ENCODE measurements around the gene FOXP4.

Gene FOXP4

GRCh38 chr6:41573276-41573675, 27.1 kb downstream of the FOXP4 start:
- TF ChIP-seq CTCF (IDR thresholded peaks at IDR 0.05; ENCODE audit: unreplicated experiment in 3 of 3): no peak
- peak overlapping the region; percentile 50 to 96 (median 64) for H3K27ac Mint-ChIP-seq
- peaks cover 4% of the 10 kb centered on the region for H3K27me3 Mint-ChIP-seq (ENCODE audit: low read depth)
- peaks cover 40% of the 10 kb centered on the region for H3K36me3 Mint-ChIP-seq (ENCODE audit: low read depth)
- H3K4me3 Mint-ChIP-seq: no peak overlapping the region
- peaks cover 82% of the 10 kb centered on the region for H3K4me1 Mint-ChIP-seq
- H3K9me3 Mint-ChIP-seq: no peaks in the 10 kb centered on the region

- Mint-ChIP-seq H3K36me3 (ENCODE audit: low read depth) (peaks cover 39% of the 10 kb centered on the region), H3K4me1 (peaks cover 82% of the 10 kb centered on the region), H3K4me3 (no peak overlapping the region), H3K9me3 (no peaks in the 10 kb centered on the region), H3K27me3 (ENCODE audit: low read depth) (peaks cover 4% of the 10 kb centered on the region), H3K27ac (no peak overlapping the region)
- no peak for TF ChIP-seq CTCF (IDR thresholded peaks at IDR 0.05; ENCODE audit: unreplicated experiment in 3 of 3)
Measured at GRCh38 chr6:41573985-41574384, 27.8 kb downstream of the FOXP4 start.

- no peak for TF ChIP-seq CTCF (IDR thresholded peaks at IDR 0.05; ENCODE audit: unreplicated experiment in 3 of 3)
- peaks cover 4% of the 10 kb centered on the region for H3K27me3 Mint-ChIP-seq (ENCODE audit: low read depth)
- no peak overlapping the region for H3K4me3 Mint-ChIP-seq
- H3K9me3 Mint-ChIP-seq: no peaks in the 10 kb centered on the region
- peak overlapping the region in 1 of 3 experiments; percentile 55 for H3K27ac Mint-ChIP-seq
- H3K36me3 Mint-ChIP-seq (ENCODE audit: low read depth): peaks cover 53% of the 10 kb centered on the region
- peaks cover 79% of the 10 kb centered on the region for H3K4me1 Mint-ChIP-seq
Measured at GRCh38 chr6:41575598-41575997, 29.4 kb downstream of the FOXP4 start.

- Mint-ChIP-seq H3K27ac (peak overlapping the region; percentile 44 to 96 (median 64)), H3K4me3 (no peak overlapping the region), H3K36me3 (ENCODE audit: low read depth) (peaks cover 62% of the 10 kb centered on the region), H3K9me3 (no peaks in the 10 kb centered on the region), H3K27me3 (ENCODE audit: low read depth) (peaks cover 4% of the 10 kb centered on the region), H3K4me1 (peaks cover 79% of the 10 kb centered on the region)
- no peak for TF ChIP-seq CTCF (IDR thresholded peaks at IDR 0.05; ENCODE audit: unreplicated experiment in 3 of 3)
Measured at GRCh38 chr6:41576667-41577066, 30.5 kb downstream of the FOXP4 start.

GRCh38 chr6:41577356-41578216, 31.4 kb downstream of the FOXP4 start:
- TF ChIP-seq CTCF (IDR thresholded peaks at IDR 0.05; ENCODE audit: unreplicated experiment in 3 of 3): no peak
- Mint-ChIP-seq H3K27me3 (ENCODE audit: low read depth) (peaks cover 4% of the 10 kb centered on the region), H3K9me3 (no peaks in the 10 kb centered on the region), H3K4me3 (peak overlapping the region in 1 of 3 experiments; percentile 53), H3K27ac (peak overlapping the region; percentile 64 to 96 (median 94)), H3K4me1 (peaks cover 77% of the 10 kb centered on the region), H3K36me3 (ENCODE audit: low read depth) (peaks cover 60% of the 10 kb centered on the region)
